Measurements from ENCODE around the gene CREB5. TPM values are rescaled to one million over a fixed set of nuclear protein-coding genes. Genes with fewer than 3 reads are reported as not detected.

CREB5 gene
- total and polyA plus RNA-seq, 2 donors (not counting 3 experiments of a cell fraction or from before 2014, with no cell fraction given): 19.6 to 28.4 TPM

DNA sequence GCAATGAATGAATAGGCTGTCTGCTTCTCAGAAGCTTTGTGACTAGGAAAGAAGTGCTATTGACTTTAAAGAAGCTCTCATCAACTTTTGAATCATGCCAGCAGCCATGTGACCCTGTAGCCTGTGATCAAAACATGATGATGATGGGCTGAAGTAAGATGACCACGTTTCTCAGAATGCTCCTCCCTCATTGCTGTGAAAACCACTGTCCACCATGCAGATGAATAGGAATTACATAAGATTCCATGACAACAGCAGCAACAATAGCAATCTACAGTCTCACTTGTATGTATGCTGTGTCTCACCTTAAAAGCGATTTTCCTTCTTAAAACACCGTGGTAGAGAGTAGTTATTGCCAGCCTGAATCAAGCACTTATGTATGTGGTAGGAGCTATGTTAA is 317.4 kb downstream of the CREB5 start:
- Histone ChIP-seq H3K4me3 (replicated peaks in 1 of 3; ENCODE audit: insufficient read depth in 1 of 3, low read depth in 1 of 3, low read length in 3 of 3) (no peak overlapping the region), H3K4me2 (ENCODE audit: insufficient read depth, low read length) (no peak overlapping the region), H3K4me1 (ENCODE audit: control insufficient read depth, extremely low read depth, insufficient read depth, low read length) (peaks cover 3% of the 10 kb centered on the region), H3K36me3 (ENCODE audit: control insufficient read depth in 2 of 2, extremely low read depth in 1 of 2, insufficient read depth in 2 of 2, low read length in 2 of 2) (no peaks in the 10 kb centered on the region), H3K9me1 (replicated peaks; ENCODE audit: control insufficient read depth, extremely low read depth, insufficient read depth, low read length) (no peaks in the 10 kb centered on the region), H3K27me3 (ENCODE audit: control insufficient read depth in 2 of 2, insufficient read depth in 2 of 2, low read length in 2 of 2) (no peaks in the 10 kb centered on the region), H4K20me1 (replicated peaks; ENCODE audit: control insufficient read depth, extremely low read depth, insufficient read depth, low read length) (no peaks in the 10 kb centered on the region), H3K9me3 (replicated peaks; ENCODE audit: control insufficient read depth, insufficient read depth, low read length) (no peaks in the 10 kb centered on the region), H3K27ac (ENCODE audit: insufficient read depth, low read depth, low read length) (no peak overlapping the region), H2AFZ (ENCODE audit: low read depth, low read length) (no peak overlapping the region), H3K9ac (replicated peaks; ENCODE audit: extremely low read depth, insufficient read depth, low read length) (no peak overlapping the region), H3K79me2 (ENCODE audit: control insufficient read depth, insufficient read depth, low read length) (no peaks in the 10 kb centered on the region)
- no TSS peak for BruUV-seq (replicated peaks)
- DNase-seq (ENCODE audit: low read depth, low spot score) (no peak), FAIRE-seq (no peak)
- intact Hi-C loops (cut with micrococcal nuclease): no loop called here
- POLR2A ChIA-PET: no interaction called here
- TF ChIP-seq JUN (IDR thresholded peaks at IDR 0.05; ENCODE audit: borderline replicate concordance, insufficient read depth, insufficient read length, low read depth) (no peak), MYC (IDR thresholded peaks at IDR 0.05; ENCODE audit: low read depth, low read length) (no peak), POLR2AphosphoS5 (IDR thresholded peaks at IDR 0.05; ENCODE audit: insufficient read depth, low read depth, low read length) (no peak), CTCF (IDR thresholded peaks at IDR 0.05; ENCODE audit: extremely low read depth in 1 of 2, insufficient read depth in 1 of 2, low read depth in 1 of 2, low read length in 2 of 2) (no peak)
- CTCF ChIA-PET: interaction anchor here (0.6 to 1.5 kb wide), 3 partner anchors 13 to 104 kb away, joined by 3 to 4 read pairs (median 4); no protein-coding TSS in a partner anchor
- dilution Hi-C loops (cut with MboI; ENCODE audit: extremely low pct_ligation_motif_present, low sequenced_read_pairs): no loop called here

GRCh38 chr7:28731092-28731658 is 318.9 kb downstream of the CREB5 start:
- Histone ChIP-seq H3K4me3 (replicated peaks in 1 of 3; ENCODE audit: insufficient read depth in 1 of 3, low read depth in 1 of 3, low read length in 3 of 3) (no peak overlapping the region), H2AFZ (ENCODE audit: low read depth, low read length) (no peak overlapping the region), H3K4me1 (ENCODE audit: control insufficient read depth, extremely low read depth, insufficient read depth, low read length) (peaks cover 3% of the 10 kb centered on the region), H3K9ac (replicated peaks; ENCODE audit: extremely low read depth, insufficient read depth, low read length) (no peak overlapping the region), H4K20me1 (replicated peaks; ENCODE audit: control insufficient read depth, extremely low read depth, insufficient read depth, low read length) (no peaks in the 10 kb centered on the region), H3K79me2 (ENCODE audit: control insufficient read depth, insufficient read depth, low read length) (no peaks in the 10 kb centered on the region), H3K27ac (ENCODE audit: insufficient read depth, low read depth, low read length) (no peak overlapping the region), H3K9me1 (replicated peaks; ENCODE audit: control insufficient read depth, extremely low read depth, insufficient read depth, low read length) (no peaks in the 10 kb centered on the region), H3K36me3 (ENCODE audit: control insufficient read depth in 2 of 2, extremely low read depth in 1 of 2, insufficient read depth in 2 of 2, low read length in 2 of 2) (no peaks in the 10 kb centered on the region), H3K9me3 (replicated peaks; ENCODE audit: control insufficient read depth, insufficient read depth, low read length) (no peaks in the 10 kb centered on the region), H3K27me3 (ENCODE audit: control insufficient read depth in 2 of 2, insufficient read depth in 2 of 2, low read length in 2 of 2) (no peaks in the 10 kb centered on the region), H3K4me2 (ENCODE audit: insufficient read depth, low read length) (no peak overlapping the region)
- FAIRE-seq (no peak), DNase-seq (ENCODE audit: low read depth, low spot score) (peak; percentile 39)
- no TSS peak for BruUV-seq (replicated peaks)
- ChIA-PET CTCF (interaction anchor here (1.7 kb wide), 1 partner anchor 21 kb away, joined by 4 read pairs; no protein-coding TSS in a partner anchor), POLR2A (no interaction called here)
- dilution Hi-C loops (cut with MboI; ENCODE audit: extremely low pct_ligation_motif_present, low sequenced_read_pairs) (no loop called here), intact Hi-C loops (cut with micrococcal nuclease) (no loop called here)
- peak; percentile 35 for TF ChIP-seq JUN (IDR thresholded peaks at IDR 0.05; ENCODE audit: borderline replicate concordance, insufficient read depth, insufficient read length, low read depth)
- no peak for TF ChIP-seq MAX (IDR thresholded peaks at IDR 0.05; ENCODE audit: insufficient read depth, insufficient read length)
- TF ChIP-seq EZH2 (IDR thresholded peaks at IDR 0.05; ENCODE audit: borderline replicate concordance, low read depth, low read length, severe bottlenecking): no peak
- peak; percentile 51 for TF ChIP-seq FOS (IDR thresholded peaks at IDR 0.05; ENCODE audit: borderline replicate concordance, insufficient read depth, low read length)
- TF ChIP-seq POLR2AphosphoS5 (IDR thresholded peaks at IDR 0.05; ENCODE audit: insufficient read depth, low read depth, low read length): no peak

Data from endothelial cell of umbilical vein (primary cell).